K562 (cell line): ENCODE measurements around the gene SLC25A45. TPM values are rescaled to one million over a fixed set of nuclear protein-coding genes. Genes with fewer than 3 reads are reported as not detected.

Source experiments
- ARHGAP35 ChIP-seq: fragments of 450-650 bp; IDR thresholded peaks from 2 replicates; pipeline ENCODE4 v1.6.1; 2018; ENCODE audit not compliant: partially characterized antibody
- ETV5 ChIP-seq: sonication (generic); formaldehyde crosslinking; IDR thresholded peaks from 2 replicates; pipeline ENCODE4 v1.4.0; 2020; ENCODE audit warnings: low read depth, mild to moderate bottlenecking, missing genetic modification reagents
- FOXO4 ChIP-seq: fragments of 450-650 bp; formaldehyde crosslinking; IDR thresholded peaks from 2 replicates; pipeline ENCODE4 v1.4.0; 2020; ENCODE audit warnings: mild to moderate bottlenecking, moderate library complexity
- IRF9 ChIP-seq: fragments of 450-650 bp; IDR thresholded peaks from 2 replicates; pipeline ENCODE4 v1.6.1; 2016; ENCODE audit warnings: missing biosample characterization, missing genetic modification characterization
- KHSRP ChIP-seq: fragments of 450-650 bp; IDR thresholded peaks from 2 replicates; pipeline ENCODE4 v1.6.1; 2017
- MITF ChIP-seq: IDR thresholded peaks from 2 replicates; pipeline ENCODE4 v1.6.1; 2014; ENCODE audit warnings: antibody characterized with exemption
- NBN ChIP-seq: fragments of 450-650 bp; IDR thresholded peaks from 2 replicates; pipeline ENCODE4 v1.6.1; 2016; ENCODE audit warnings: low read depth, mild to moderate bottlenecking
- NR2F6 ChIP-seq: fragments of 450-650 bp; formaldehyde crosslinking; IDR thresholded peaks from 2 replicates; pipeline ENCODE4 v1.4.0; 2020; ENCODE audit warnings: mild to moderate bottlenecking
- RFX5 ChIP-seq: IDR thresholded peaks from 2 replicates; pipeline ENCODE4 v1.6.1; 2011; ENCODE audit warnings: low read depth, mild to moderate bottlenecking, improper control_type of control experiment, low read length
- SIN3A ChIP-seq, 2 experiments: fragments of 150-350 bp in 1 of 2; IDR thresholded peaks; 2 replicates each; pipeline ENCODE4 v1.6.1; 2011 to 2016; ENCODE audit warnings: borderline replicate concordance in 2 of 2, low read depth in 2 of 2, low read length in 2 of 2, mild to moderate bottlenecking in 2 of 2, moderate library complexity in 2 of 2; ENCODE audit not compliant: control insufficient read depth in 1 of 2
- SMARCB1 ChIP-seq: IDR thresholded peaks from 2 replicates; pipeline ENCODE4 v1.6.1; 2011; ENCODE audit warnings: improper control_type of control experiment, low read depth; ENCODE audit not compliant: insufficient read length
- SUPT5H ChIP-seq: fragments of 450-650 bp; IDR thresholded peaks from 2 replicates; pipeline ENCODE4 v1.6.1; 2016
- ZNF436 ChIP-seq: fragments of 250-450, 450-650 bp; sonication (Bioruptor Pico); formaldehyde crosslinking; IDR thresholded peaks from 2 replicates; pipeline ENCODE4 v1.7.0; 2020; ENCODE audit warnings: mild to moderate bottlenecking
- ZNF592 ChIP-seq: fragments of 450-650 bp; IDR thresholded peaks from 2 replicates; pipeline ENCODE4 v1.6.1; 2017; ENCODE audit warnings: antibody characterized with exemption, mild to moderate bottlenecking
- polyA plus RNA-seq, 8 experiments: library from polyadenylated mRNA; depleted of rRNA in 4 of 8; stranded (reverse) in 5 of 8; unstranded in 3 of 8; fragments of >200 nt; fragmentation: Nextera tagmentation in 2 of 8; fragmentation: Illumina TruSeq in 1 of 8; extraction: Ambion mirVana in 2 of 8; extraction: Trizol in 1 of 8; gene quantifications; 2 replicates each; pipeline versions ENCODE4 v1.2.1 to v1.2.3, GENCODE V29; 2011 to 2014; ENCODE audit warnings: inconsistent platforms in 1 of 8, missing spikeins in 1 of 8
- total RNA-seq, 7 experiments: library from RNA; depleted of rRNA in 6 of 7; stranded (reverse); fragments of >200 nt in 6 of 7; fragmentation: Illumina TruSeq in 2 of 7; extraction: Trizol in 2 of 7; gene quantifications; 2 replicates each; pipeline versions ENCODE4 v1.2.1 to v1.2.3, GENCODE V29; 2011 to 2021; ENCODE audit warnings: low replicate concordance in 1 of 7

SLC25A45 gene
- total and polyA plus RNA-seq, 9 of the 15 experiments (the other 6 are each of a cell fraction or from before 2014, with no cell fraction given), result 0.15 to 2.3 (median 0.68) TPM

- TF ChIP-seq MITF, result 0 out of 2 replicates have a peak, but pooled peaks have one; percentile 11
- 0 out of 2 replicates have a peak, but pooled peaks have one; percentile 27 for TF ChIP-seq ZNF592
- TF ChIP-seq KHSRP, result peak; percentile 11; the same call in 1 of the 2 replicates
- TF ChIP-seq SUPT5H, result peak; percentile 74
- TF ChIP-seq IRF9 (tag), result 0 out of 2 replicates have a peak, but pooled peaks have one; percentile 8
- TF ChIP-seq FOXO4 (CRISPR knock-in tag), result 0 out of 2 replicates have a peak, but pooled peaks have one; percentile 5
- TF ChIP-seq RFX5, result no peak
- peak in 1 of 2 experiments; percentile 32; a peak in 2 of 4 replicates for TF ChIP-seq SIN3A (IDR thresholded peaks at IDR 0.05; ENCODE audit: borderline replicate concordance in 2 of 2, control insufficient read depth in 1 of 2, low read depth in 2 of 2, low read length in 2 of 2)
- no peak for TF ChIP-seq NBN
- TF ChIP-seq SMARCB1, result no peak
- TF ChIP-seq ZNF436 (CRISPR knock-in tag), result peak; percentile 18; the same call in 1 of the 2 replicates
- no peak for TF ChIP-seq ARHGAP35
- 0 out of 2 replicates have a peak, but pooled peaks have one; percentile 23 for TF ChIP-seq NR2F6
- TF ChIP-seq ETV5 (CRISPR knock-in tag), result 0 out of 2 replicates have a peak, but pooled peaks have one; percentile 40
Observed at GRCh38 chr11:65429724-65430405, 47.4 kb upstream of the SLC25A45 start (continued).
